Upper lobe of left lung (tissue), 4 donors: ENCODE results near the gene GJB4.

Source experiments
- CTCF ChIP-seq, 6 experiments: fragments of 450-650 bp in 4 of 6; fragments of 200-600 bp in 2 of 6; sonication (generic) in 2 of 6; IDR thresholded peaks; one replicate each; pipeline ENCODE4 v1.5.1; 2016 to 2019; ENCODE audit warnings: antibody characterized with exemption in 6 of 6
- EP300 ChIP-seq, 4 donors: sonication (generic); formaldehyde crosslinking; IDR thresholded peaks; one replicate each; pipeline ENCODE4 v1.5.1; 2017; ENCODE audit warnings: antibody characterized with exemption in 4 of 4, control low read depth in 2 of 4
- POLR2A ChIP-seq, 4 donors: fragments of 450-650 bp; IDR thresholded peaks; one replicate each; pipeline ENCODE4 v1.5.1; 2016 to 2017; ENCODE audit warnings: antibody characterized with exemption in 4 of 4, mild to moderate bottlenecking in 2 of 4
- POLR2AphosphoS5 ChIP-seq, 2 donors: sonication (generic); formaldehyde crosslinking; IDR thresholded peaks; one replicate each; pipeline ENCODE4 v1.5.1; 2017; ENCODE audit warnings: antibody characterized with exemption in 2 of 2

- no peak for TF ChIP-seq CTCF (IDR thresholded peaks at IDR 0.05)
- no peak for TF ChIP-seq POLR2A (IDR thresholded peaks at IDR 0.05)
- no peak for TF ChIP-seq EP300 (IDR thresholded peaks at IDR 0.05)
- TF ChIP-seq POLR2AphosphoS5 (IDR thresholded peaks at IDR 0.05) = no peak
Observed at GRCh38 chr1:34710812-34711211, 48.7 kb upstream of the GJB4 start.
